Smooth muscle cell (in vitro differentiated cells): ENCODE measurements around the gene C3orf18. TPM values are rescaled to one million over a fixed set of nuclear protein-coding genes. Genes with fewer than 3 reads are reported as not detected.

ENCODE experiments used
- DNase-seq: peaks from one replicate; lab custom pipeline; 2025; ENCODE audit not compliant: unreplicated experiment; lab: John Stamatoyannopoulos, UW
- H2AFZ ChIP-seq: fragments of 200-600 bp; sonication (generic); 2 replicates; pipeline ENCODE4 v1.6.0; 2016; ENCODE audit warnings: antibody characterized with exemption, low read depth, mild to moderate bottlenecking
- H3F3A ChIP-seq: fragments of 200-600 bp; sonication (generic); 2 replicates; pipeline ENCODE4 v1.6.0; 2017; ENCODE audit warnings: antibody characterized with exemption, low read depth
- H3K27ac ChIP-seq: fragments of 200-600 bp; sonication (generic); 2 replicates; pipeline ENCODE4 v1.5.1; 2016; ENCODE audit warnings: low read depth, mild to moderate bottlenecking
- H3K27me3 ChIP-seq: fragments of 200-600 bp; sonication (generic); 2 replicates; pipeline ENCODE4 v1.6.1; 2016; ENCODE audit warnings: low read depth, mild to moderate bottlenecking
- H3K36me3 ChIP-seq: fragments of 200-600 bp; sonication (generic); 2 replicates; pipeline ENCODE4 v1.5.1; 2016; ENCODE audit warnings: low read depth
- H3K4me1 ChIP-seq: fragments of 200-600 bp; sonication (generic); 2 replicates; pipeline ENCODE4 v1.5.1; 2016; ENCODE audit warnings: low read depth
- H3K4me2 ChIP-seq: fragments of 200-600 bp; sonication (generic); 2 replicates; pipeline ENCODE4 v1.6.0; 2016; ENCODE audit warnings: mild to moderate bottlenecking
- H3K4me3 ChIP-seq: fragments of 200-600 bp; sonication (generic); 2 replicates; pipeline ENCODE4 v1.5.1; 2016; ENCODE audit warnings: mild to moderate bottlenecking
- H3K79me2 ChIP-seq: fragments of 200-600 bp; sonication (generic); 2 replicates; pipeline ENCODE4 v1.6.0; 2016; ENCODE audit warnings: low read depth, mild to moderate bottlenecking
- H3K9ac ChIP-seq: fragments of 200-600 bp; sonication (generic); 2 replicates; pipeline ENCODE4 v1.6.0; 2016; ENCODE audit warnings: low read depth
- H3K9me3 ChIP-seq: fragments of 200-600 bp; sonication (generic); replicated peaks from 2 replicates; pipeline ENCODE4 v1.5.1; 2016; ENCODE audit warnings: low read depth
- H4K20me1 ChIP-seq: fragments of 200-600 bp; sonication (generic); 2 replicates; pipeline ENCODE4 v1.6.0; 2016; ENCODE audit warnings: low read depth
- WGBS: methylation state at CpG from one replicate; pipeline ENCODE4 v1.1.7; 2016; ENCODE audit warnings: low lambda C conversion rate; 5-methylcytosine and 5-hydroxymethylcytosine counted together
- polyA plus RNA-seq: library from polyadenylated mRNA; unstranded; fragments of >200 nt; fragmentation: Nextera tagmentation; extraction: Ambion mirVana; gene quantifications from 2 replicates; pipeline ENCODE4 v1.2.1, GENCODE V29; 2016
- total RNA-seq: library from RNA; depleted of rRNA; stranded (reverse); fragments of >200 nt; gene quantifications from 2 replicates; pipeline ENCODE4 v1.2.3, GENCODE V29; 2014
- TF ChIP-seq, protein P1 (sequence below): fragments of 200-600 bp; sonication (generic); IDR thresholded peaks from 2 replicates; pipeline ENCODE4 v1.5.1; 2017; ENCODE audit warnings: borderline replicate concordance, mild to moderate bottlenecking, antibody characterized with exemption; ENCODE audit not compliant: insufficient read depth, poor library complexity, severe bottlenecking

C3orf18 gene
- total and polyA plus RNA-seq, 2 experiments from 2014 or later: 8.7 to 20.0 TPM

DNA sequence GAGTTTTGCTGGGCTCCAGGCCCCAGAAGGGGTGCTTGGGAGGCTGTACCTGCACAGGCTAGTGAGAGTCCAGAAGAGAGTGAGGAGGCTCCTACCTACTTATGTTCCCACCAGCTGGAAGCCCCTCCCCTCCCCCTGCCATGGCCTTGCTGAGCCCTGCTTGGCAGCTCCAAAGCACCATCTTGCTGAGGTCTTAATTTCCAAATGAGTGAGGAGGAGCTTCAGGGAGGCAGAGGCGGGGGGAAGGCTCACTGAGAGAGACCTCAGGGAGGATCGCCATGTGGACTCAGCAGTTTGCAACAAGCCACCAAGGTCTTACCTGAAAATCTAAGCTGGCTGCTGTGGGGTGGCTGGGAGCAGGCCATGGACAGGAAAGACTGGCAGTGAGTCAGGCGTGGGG is 55.4 kb downstream of the C3orf18 start:
- no peaks in the 10 kb centered on the region for H3K9me3 ChIP-seq
- TF ChIP-seq, protein P1, sequence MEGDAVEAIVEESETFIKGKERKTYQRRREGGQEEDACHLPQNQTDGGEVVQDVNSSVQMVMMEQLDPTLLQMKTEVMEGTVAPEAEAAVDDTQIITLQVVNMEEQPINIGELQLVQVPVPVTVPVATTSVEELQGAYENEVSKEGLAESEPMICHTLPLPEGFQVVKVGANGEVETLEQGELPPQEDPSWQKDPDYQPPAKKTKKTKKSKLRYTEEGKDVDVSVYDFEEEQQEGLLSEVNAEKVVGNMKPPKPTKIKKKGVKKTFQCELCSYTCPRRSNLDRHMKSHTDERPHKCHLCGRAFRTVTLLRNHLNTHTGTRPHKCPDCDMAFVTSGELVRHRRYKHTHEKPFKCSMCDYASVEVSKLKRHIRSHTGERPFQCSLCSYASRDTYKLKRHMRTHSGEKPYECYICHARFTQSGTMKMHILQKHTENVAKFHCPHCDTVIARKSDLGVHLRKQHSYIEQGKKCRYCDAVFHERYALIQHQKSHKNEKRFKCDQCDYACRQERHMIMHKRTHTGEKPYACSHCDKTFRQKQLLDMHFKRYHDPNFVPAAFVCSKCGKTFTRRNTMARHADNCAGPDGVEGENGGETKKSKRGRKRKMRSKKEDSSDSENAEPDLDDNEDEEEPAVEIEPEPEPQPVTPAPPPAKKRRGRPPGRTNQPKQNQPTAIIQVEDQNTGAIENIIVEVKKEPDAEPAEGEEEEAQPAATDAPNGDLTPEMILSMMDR: no peak
- H4K20me1 ChIP-seq: no peaks in the 10 kb centered on the region
- no peak for DNase-seq
- no peaks in the 10 kb centered on the region for H3F3A ChIP-seq
- peaks cover 23% of the 10 kb centered on the region for H3K4me1 ChIP-seq
- no peak overlapping the region for H3K27ac ChIP-seq
- no peak overlapping the region for H3K4me2 ChIP-seq
- no peak overlapping the region for H3K4me3 ChIP-seq
- H3K27me3 ChIP-seq: peaks cover 7% of the 10 kb centered on the region
- no peak overlapping the region for H2AFZ ChIP-seq
- no peaks in the 10 kb centered on the region for H3K36me3 ChIP-seq
- H3K79me2 ChIP-seq: no peaks in the 10 kb centered on the region
- no peak overlapping the region for H3K9ac ChIP-seq
- 92% methylated on average over 3 of the region's 3 CpGs for WGBS

- H3K4me2 ChIP-seq: no peak overlapping the region
- H2AFZ ChIP-seq: no peak overlapping the region
- H3F3A ChIP-seq: no peaks in the 10 kb centered on the region
- H3K27ac ChIP-seq: no peak overlapping the region
- no peak for DNase-seq
- peaks cover 7% of the 10 kb centered on the region for H3K27me3 ChIP-seq
- no peaks in the 10 kb centered on the region for H3K9me3 ChIP-seq
- no peaks in the 10 kb centered on the region for H3K36me3 ChIP-seq
- H3K4me3 ChIP-seq: no peak overlapping the region
- 90% methylated on average over 2 of the region's 2 CpGs for WGBS
- H4K20me1 ChIP-seq: no peaks in the 10 kb centered on the region
- no peak overlapping the region for H3K9ac ChIP-seq
- peaks cover 5% of the 10 kb centered on the region for H3K4me1 ChIP-seq
- no peaks in the 10 kb centered on the region for H3K79me2 ChIP-seq
- TF ChIP-seq, protein P1: no peak
Measured at GRCh38 chr3:50510325-50510724, 57.2 kb downstream of the C3orf18 start.

- H4K20me1 ChIP-seq: no peaks in the 10 kb centered on the region
- no peak overlapping the region for H3K4me2 ChIP-seq
- H3K9me3 ChIP-seq: no peaks in the 10 kb centered on the region
- H3K27ac ChIP-seq: no peak overlapping the region
- no peak overlapping the region for H3K9ac ChIP-seq
- DNase-seq: no peak
- H3F3A ChIP-seq: no peaks in the 10 kb centered on the region
- no peaks in the 10 kb centered on the region for H3K4me1 ChIP-seq
- H3K36me3 ChIP-seq: no peaks in the 10 kb centered on the region
- H3K27me3 ChIP-seq: peaks cover 7% of the 10 kb centered on the region
- TF ChIP-seq, protein P1: no peak
- no peaks in the 10 kb centered on the region for H3K79me2 ChIP-seq
- H2AFZ ChIP-seq: no peak overlapping the region
- WGBS: 71% methylated on average over 5 of the region's 5 CpGs
- H3K4me3 ChIP-seq: no peak overlapping the region
Measured at GRCh38 chr3:50509715-50510114, 57.8 kb downstream of the C3orf18 start.

DNA sequence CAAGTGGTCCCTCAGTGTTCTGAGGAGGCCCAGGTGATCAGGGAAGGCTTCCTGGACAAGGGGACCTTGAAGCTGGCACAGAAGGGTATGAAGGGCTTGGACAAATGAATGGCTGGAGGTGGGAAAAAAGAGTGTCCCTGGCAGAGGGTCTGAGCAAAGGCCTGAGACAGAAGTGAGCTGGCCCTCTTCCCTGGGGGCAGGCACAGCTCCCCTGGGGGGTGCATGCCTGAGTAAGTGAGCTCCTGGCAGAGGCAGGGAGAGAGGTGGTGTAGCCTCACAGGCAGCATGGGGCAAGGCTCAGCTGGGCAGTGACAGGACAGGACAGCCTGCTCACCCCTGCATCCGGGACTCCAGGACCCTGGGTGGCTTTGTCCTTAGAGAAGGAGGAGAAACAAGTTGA is 58.7 kb downstream of the C3orf18 start:
- Histone ChIP-seq H3K27me3 (peaks cover 7% of the 10 kb centered on the region), H3K27ac (no peak overlapping the region), H3F3A (no peaks in the 10 kb centered on the region), H3K36me3 (no peaks in the 10 kb centered on the region), H2AFZ (no peak overlapping the region), H3K4me3 (no peak overlapping the region), H3K9me3 (no peaks in the 10 kb centered on the region), H3K9ac (no peak overlapping the region), H3K79me2 (no peaks in the 10 kb centered on the region), H3K4me1 (peaks cover 2% of the 10 kb centered on the region), H4K20me1 (no peaks in the 10 kb centered on the region), H3K4me2 (no peak overlapping the region)
- TF ChIP-seq, protein P1: no peak
- WGBS: 89% methylated on average over 1 of the region's 1 CpG
- no peak for DNase-seq
